Osteocyte (in vitro differentiated cells): ENCODE results near the gene MCM3AP. TPM values are rescaled to one million over a fixed set of nuclear protein-coding genes. Genes with fewer than 3 reads are reported as not detected.

Experiments
- DNase-seq: peaks from one replicate; pipeline ENCODE4 v3.0.0; 2021; ENCODE audit warnings: mixed read lengths; ENCODE audit not compliant: unreplicated experiment; ENCODE audit errors: extremely low spot score
- H3K27ac Mint-ChIP-seq: one replicate; pipeline ENCODE4 v1.8.0; 2021; ENCODE audit warnings: mild to moderate bottlenecking, mixed read lengths; ENCODE audit not compliant: unreplicated experiment
- H3K27me3 Mint-ChIP-seq: one replicate; pipeline ENCODE4 v1.8.0; 2021; ENCODE audit warnings: mixed read lengths; ENCODE audit not compliant: unreplicated experiment
- H3K36me3 Mint-ChIP-seq: one replicate; pipeline ENCODE4 v1.8.0; 2021; ENCODE audit warnings: mixed read lengths; ENCODE audit not compliant: unreplicated experiment
- H3K4me1 Mint-ChIP-seq: one replicate; pipeline ENCODE4 v1.8.0; 2021; ENCODE audit warnings: mixed read lengths; ENCODE audit not compliant: unreplicated experiment
- H3K4me3 Mint-ChIP-seq: one replicate; pipeline ENCODE4 v1.8.0; 2021; ENCODE audit warnings: mild to moderate bottlenecking, moderate library complexity, mixed read lengths; ENCODE audit not compliant: unreplicated experiment
- H3K9me3 Mint-ChIP-seq: one replicate; pipeline ENCODE4 v1.8.0; 2021; ENCODE audit warnings: mixed read lengths; ENCODE audit not compliant: unreplicated experiment
- total RNA-seq: library from RNA; stranded (reverse); gene quantifications from 2 replicates; pipeline ENCODE4 v1.2.1, GENCODE V29; 2021
- TF ChIP-seq, protein P1 (sequence below): fragments of 200-600 bp; sonication (generic); IDR thresholded peaks from 2 replicates; pipeline ENCODE4 v1.5.0; 2021; ENCODE audit warnings: antibody characterized with exemption, mild to moderate bottlenecking, moderate library complexity

MCM3AP gene
- total RNA-seq, 1 donor from 2014 or later = 105 TPM

DNA sequence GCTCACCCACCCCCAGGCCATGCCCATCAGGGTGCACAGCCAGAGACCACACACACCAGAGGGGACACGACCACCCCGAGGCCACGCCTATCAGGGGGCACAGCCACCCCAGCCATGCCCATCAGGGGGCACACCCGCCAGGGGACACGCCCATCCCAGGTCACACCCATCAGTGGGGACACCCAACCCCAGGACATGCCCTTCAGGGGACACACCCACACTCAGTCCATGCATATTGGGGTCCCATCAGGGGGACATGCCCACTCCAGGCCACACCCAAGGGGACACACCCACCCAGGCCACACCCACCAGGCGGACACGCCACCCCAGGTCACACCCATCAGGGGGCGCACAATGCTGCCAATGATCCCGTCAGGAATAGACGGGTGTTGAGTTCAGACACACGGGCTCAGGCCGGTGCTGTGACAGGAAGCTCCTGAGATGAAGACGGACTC, 20.7 kb downstream of the MCM3AP start:
- Mint-ChIP-seq H3K4me3 (no peak overlapping the region), H3K9me3 (no peaks in the 10 kb centered on the region), H3K27me3 (no peaks in the 10 kb centered on the region), H3K36me3 (peaks cover 44% of the 10 kb centered on the region), H3K4me1 (no peaks in the 10 kb centered on the region), H3K27ac (no peak overlapping the region)
- no peak for DNase-seq
- TF ChIP-seq, protein P1, sequence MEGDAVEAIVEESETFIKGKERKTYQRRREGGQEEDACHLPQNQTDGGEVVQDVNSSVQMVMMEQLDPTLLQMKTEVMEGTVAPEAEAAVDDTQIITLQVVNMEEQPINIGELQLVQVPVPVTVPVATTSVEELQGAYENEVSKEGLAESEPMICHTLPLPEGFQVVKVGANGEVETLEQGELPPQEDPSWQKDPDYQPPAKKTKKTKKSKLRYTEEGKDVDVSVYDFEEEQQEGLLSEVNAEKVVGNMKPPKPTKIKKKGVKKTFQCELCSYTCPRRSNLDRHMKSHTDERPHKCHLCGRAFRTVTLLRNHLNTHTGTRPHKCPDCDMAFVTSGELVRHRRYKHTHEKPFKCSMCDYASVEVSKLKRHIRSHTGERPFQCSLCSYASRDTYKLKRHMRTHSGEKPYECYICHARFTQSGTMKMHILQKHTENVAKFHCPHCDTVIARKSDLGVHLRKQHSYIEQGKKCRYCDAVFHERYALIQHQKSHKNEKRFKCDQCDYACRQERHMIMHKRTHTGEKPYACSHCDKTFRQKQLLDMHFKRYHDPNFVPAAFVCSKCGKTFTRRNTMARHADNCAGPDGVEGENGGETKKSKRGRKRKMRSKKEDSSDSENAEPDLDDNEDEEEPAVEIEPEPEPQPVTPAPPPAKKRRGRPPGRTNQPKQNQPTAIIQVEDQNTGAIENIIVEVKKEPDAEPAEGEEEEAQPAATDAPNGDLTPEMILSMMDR = no peak

DNA sequence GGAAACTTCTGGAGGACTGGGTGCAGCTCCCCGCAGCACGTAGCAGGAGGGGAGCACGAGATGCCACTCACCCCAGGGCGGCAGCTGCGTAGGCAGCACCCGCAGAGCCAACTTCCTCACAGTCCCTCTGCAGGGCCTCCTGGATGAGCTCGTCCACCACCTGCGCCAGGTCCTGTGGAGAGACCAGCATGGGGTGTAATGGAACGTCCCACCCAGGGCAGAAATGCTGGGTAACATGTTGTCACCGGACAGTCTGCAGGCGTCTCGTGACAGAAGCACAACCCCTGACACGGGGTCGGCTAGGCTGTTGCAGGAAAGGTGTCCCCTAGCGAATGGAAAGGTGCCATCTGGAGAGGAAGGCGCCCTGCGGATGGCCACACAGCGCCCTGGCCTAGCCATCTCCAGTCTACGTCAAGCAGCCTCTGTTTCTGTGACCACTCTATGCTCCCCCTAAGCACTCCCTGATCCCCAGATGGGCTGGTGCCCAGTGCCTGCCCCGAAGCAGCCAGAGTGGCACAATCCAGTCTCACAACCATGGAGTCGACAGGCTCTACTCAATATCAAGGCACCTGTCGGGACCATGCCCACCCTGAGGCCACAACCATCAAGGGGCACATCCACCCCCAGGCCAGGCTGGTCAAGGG, 21.2 kb downstream of the MCM3AP start:
- no peaks in the 10 kb centered on the region for H3K9me3 Mint-ChIP-seq
- H3K27ac Mint-ChIP-seq = no peak overlapping the region
- no peaks in the 10 kb centered on the region for H3K4me1 Mint-ChIP-seq
- H3K27me3 Mint-ChIP-seq = no peaks in the 10 kb centered on the region
- TF ChIP-seq, protein P1 = no peak
- peaks cover 43% of the 10 kb centered on the region for H3K36me3 Mint-ChIP-seq
- no peak for DNase-seq
- no peak overlapping the region for H3K4me3 Mint-ChIP-seq

DNA sequence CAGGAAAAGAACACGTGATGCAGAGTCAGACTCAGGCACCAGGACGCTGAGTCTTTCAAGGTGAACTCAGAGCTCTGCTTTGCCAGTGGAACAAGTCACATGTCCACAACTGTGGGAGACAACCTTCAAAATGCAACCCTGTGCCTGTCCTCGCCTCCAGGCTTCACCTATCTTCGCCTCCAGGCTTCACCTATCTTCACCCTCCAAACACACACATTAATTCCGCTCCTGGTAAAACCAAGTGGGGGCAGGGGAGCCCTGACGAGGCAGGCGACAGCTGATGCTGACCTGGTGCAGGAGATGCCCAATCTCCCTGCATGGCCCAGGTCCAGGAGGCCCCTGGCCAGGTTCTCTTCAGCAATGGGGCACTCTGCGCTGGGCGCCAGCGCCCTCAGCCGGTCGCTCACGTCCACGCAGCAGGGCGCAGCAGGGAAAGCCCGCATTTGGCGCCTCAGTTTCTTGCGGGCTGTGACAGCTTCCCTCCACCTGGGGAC, 28.9 kb downstream of the MCM3AP start:
- H3K36me3 Mint-ChIP-seq = peaks cover 58% of the 10 kb centered on the region
- H3K27ac Mint-ChIP-seq = no peak overlapping the region
- TF ChIP-seq, protein P1 = no peak
- DNase-seq = no peak
- H3K4me3 Mint-ChIP-seq = no peak overlapping the region
- H3K27me3 Mint-ChIP-seq = no peaks in the 10 kb centered on the region
- no peaks in the 10 kb centered on the region for H3K9me3 Mint-ChIP-seq
- H3K4me1 Mint-ChIP-seq = no peaks in the 10 kb centered on the region

DNA sequence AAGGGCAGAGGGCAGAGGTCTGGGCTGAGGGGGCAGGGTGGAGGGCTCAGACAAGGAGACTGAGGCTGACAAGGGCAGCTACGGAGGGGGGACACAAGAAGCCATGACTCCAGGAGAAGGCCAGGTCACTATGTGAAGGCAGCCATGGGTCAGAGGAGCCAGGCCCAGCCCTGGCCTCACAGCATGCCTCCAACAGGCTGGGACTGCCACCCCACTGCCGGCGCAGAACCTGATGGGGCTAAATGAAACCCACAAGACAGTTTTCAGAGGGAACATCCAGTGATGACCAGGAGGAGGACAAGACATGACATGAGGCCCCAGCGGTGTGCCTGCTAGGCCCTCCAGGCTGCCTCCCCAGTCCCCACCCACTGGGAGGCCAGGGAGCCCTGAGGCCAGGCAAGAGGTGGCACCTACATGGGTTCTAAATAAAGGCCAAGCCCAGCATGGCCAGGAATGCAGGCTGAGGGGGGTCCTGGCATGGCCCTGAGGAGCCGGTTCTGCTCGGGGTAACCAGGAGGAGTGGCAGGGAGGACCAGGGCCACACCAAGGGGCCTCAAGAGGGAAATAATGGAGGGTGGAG, 29.6 kb downstream of the MCM3AP start:
- TF ChIP-seq, protein P1 = no peak

DNA sequence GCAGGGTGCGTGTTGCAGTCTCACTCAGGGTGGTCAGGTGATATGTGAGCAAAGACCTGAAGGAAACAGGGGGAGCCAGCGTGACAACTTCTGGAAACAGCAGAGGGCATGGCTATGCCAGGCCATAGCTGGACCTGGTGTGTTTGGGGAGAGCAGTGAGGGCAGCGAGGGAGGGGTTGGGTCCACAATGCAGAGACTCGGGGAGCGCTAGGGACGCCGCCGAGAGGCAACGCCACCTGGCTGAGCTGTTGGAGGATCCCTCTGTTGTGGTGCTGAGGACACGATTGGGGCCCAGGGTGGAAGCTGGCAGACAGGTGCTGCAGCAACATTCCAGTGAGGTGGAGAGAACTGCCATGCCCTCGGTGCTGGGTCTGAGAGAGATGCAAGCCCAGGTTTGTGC, 30.2 kb downstream of the MCM3AP start:
- H3K9me3 Mint-ChIP-seq = no peaks in the 10 kb centered on the region
- no peak overlapping the region for H3K4me3 Mint-ChIP-seq
- H3K27me3 Mint-ChIP-seq = no peaks in the 10 kb centered on the region
- TF ChIP-seq, protein P1 = no peak
- H3K4me1 Mint-ChIP-seq = no peaks in the 10 kb centered on the region
- no peak overlapping the region for H3K27ac Mint-ChIP-seq
- DNase-seq = no peak
- peaks cover 62% of the 10 kb centered on the region for H3K36me3 Mint-ChIP-seq

More for the DNA sequence above, 29.6 kb downstream of the MCM3AP start:
- no peak for DNase-seq
- no peak overlapping the region for H3K4me3 Mint-ChIP-seq
- H3K27me3 Mint-ChIP-seq = no peaks in the 10 kb centered on the region
- peaks cover 57% of the 10 kb centered on the region for H3K36me3 Mint-ChIP-seq
- H3K27ac Mint-ChIP-seq = no peak overlapping the region
- no peaks in the 10 kb centered on the region for H3K4me1 Mint-ChIP-seq
- H3K9me3 Mint-ChIP-seq = no peaks in the 10 kb centered on the region
